AML-193 (cell line): ENCODE results near the gene KIF4A.
"Not testable (repeated sequence)": the region's sequence is repeated elsewhere in the genome, so short reads cannot be mapped to it uniquely, and the experiment has no call there.

ENCODE experiments used
- DNase-seq, 2 experiments: peaks; one replicate each; lab custom pipeline; 2025; lab: John Stamatoyannopoulos, UW

The KIF4A gene

GRCh38 chrX:70281951-70282350 lies 8.0 kb upstream of the KIF4A start, which contains the start of gene RAB41:
Gene RAB41 (plus strand): TSS chrX:70282172. CDS start chrX:70282218, 46 bp downstream.
- DNase-seq = no peak

- no peak for DNase-seq
These were observed 624 bp upstream of the KIF4A start for GRCh38 chrX:70289168-70289792.

- DNase-seq = no peak
These were observed 2.9 kb downstream of the KIF4A start for GRCh38 chrX:70292788-70293187.

- no peak for DNase-seq
These were observed 3.7 kb downstream of the KIF4A start for GRCh38 chrX:70293621-70294020.

- DNase-seq = no peak
These were observed 11.8 kb downstream of the KIF4A start for GRCh38 chrX:70301716-70302115.

GRCh38 chrX:70313503-70313902 lies 23.6 kb downstream of the KIF4A start:
- no peak for DNase-seq

GRCh38 chrX:70322784-70323183 lies 32.9 kb downstream of the KIF4A start:
- no peak for DNase-seq

GRCh38 chrX:70323628-70324027 lies 33.7 kb downstream of the KIF4A start:
- not testable (repeated sequence) for DNase-seq

GRCh38 chrX:70324326-70324725 lies 34.4 kb downstream of the KIF4A start:
- DNase-seq = no peak

- no peak for DNase-seq
These were observed 41.3 kb downstream of the KIF4A start for GRCh38 chrX:70331161-70331560.

- no peak for DNase-seq
These were observed 42.7 kb downstream of the KIF4A start for GRCh38 chrX:70332600-70332999.

GRCh38 chrX:70336767-70337166 lies 46.9 kb downstream of the KIF4A start:
- no peak for DNase-seq

- DNase-seq = no peak
These were observed 48.4 kb downstream of the KIF4A start for GRCh38 chrX:70338290-70338689.

GRCh38 chrX:70343435-70343834 lies 53.5 kb downstream of the KIF4A start:
- no peak for DNase-seq

GRCh38 chrX:70346418-70347070 lies 56.6 kb downstream of the KIF4A start:
- DNase-seq = no peak

GRCh38 chrX:70348825-70349224 lies 58.9 kb downstream of the KIF4A start:
- not testable (repeated sequence) for DNase-seq

GRCh38 chrX:70349367-70350125 lies 59.6 kb downstream of the KIF4A start:
- not testable (repeated sequence) for DNase-seq

- DNase-seq = no peak
These were observed 62.6 kb downstream of the KIF4A start for GRCh38 chrX:70352496-70352895.

GRCh38 chrX:70353514-70353913 lies 63.6 kb downstream of the KIF4A start:
- no peak for DNase-seq

- no peak for DNase-seq
These were observed 64.8 kb downstream of the KIF4A start for GRCh38 chrX:70354716-70355115.

GRCh38 chrX:70359458-70359857 lies 69.6 kb downstream of the KIF4A start:
- DNase-seq = no peak

- no peak for DNase-seq
These were observed 70.5 kb downstream of the KIF4A start for GRCh38 chrX:70360366-70360765.

- DNase-seq = not testable (repeated sequence)
These were observed 78.8 kb downstream of the KIF4A start for GRCh38 chrX:70368731-70369130.
